Renal pelvis (tissue), 4 donors: ENCODE results near the gene GBX2. TPM values are rescaled to one million over a fixed set of nuclear protein-coding genes. Genes with fewer than 3 reads are reported as not detected.
A peak's percentile ranks its signal among the peaks of the same experiment; 100 is the strongest.
"Not testable (repeated sequence)": the region's sequence is repeated elsewhere in the genome, so short reads cannot be mapped to it uniquely, and the experiment has no call there.

ENCODE experiments used
- DNase-seq: peaks from one replicate; pipeline ENCODE4 v3.0.0-alpha.2; 2013
- polyA plus RNA-seq, 3 donors: library from polyadenylated mRNA; unstranded; fragments of 120-200 nt; gene quantifications; one replicate each; pipeline ENCODE4 v1.2.1, GENCODE V29; 2013; ENCODE audit not compliant: insufficient read length in 3 of 3

GBX2 gene
- polyA plus RNA-seq, 3 donors = 0.39 to 0.61 (median 0.44) TPM

GRCh38 chr2:236156095-236156859 is 11.9 kb downstream of the GBX2 start:
- DNase-seq = no peak

GRCh38 chr2:236155406-236155805 is 12.8 kb downstream of the GBX2 start:
- DNase-seq = no peak

- DNase-seq = no peak
Observed at GRCh38 chr2:236146436-236146835, 21.8 kb downstream of the GBX2 start.

GRCh38 chr2:236143811-236144210 is 24.4 kb downstream of the GBX2 start:
- DNase-seq = no peak

GRCh38 chr2:236141616-236142015 is 26.6 kb downstream of the GBX2 start:
- not testable (repeated sequence) for DNase-seq

GRCh38 chr2:236137066-236137465 is 31.1 kb downstream of the GBX2 start:
- no peak for DNase-seq

- no peak for DNase-seq
Observed at GRCh38 chr2:236136538-236136937, 31.6 kb downstream of the GBX2 start.

GRCh38 chr2:236133410-236134012 is 34.7 kb downstream of the GBX2 start:
- no peak for DNase-seq

GRCh38 chr2:236131073-236131692 is 37.0 kb downstream of the GBX2 start:
- DNase-seq = no peak

- DNase-seq = no peak
Observed at GRCh38 chr2:236130349-236130998, 37.7 kb downstream of the GBX2 start.

GRCh38 chr2:236129935-236130334 is 38.3 kb downstream of the GBX2 start:
- no peak for DNase-seq

- DNase-seq = no peak
Observed at GRCh38 chr2:236128321-236128720, 39.9 kb downstream of the GBX2 start.

- no peak for DNase-seq
Observed at GRCh38 chr2:236127010-236127409, 41.2 kb downstream of the GBX2 start.

GRCh38 chr2:236125541-236125940 is 42.6 kb downstream of the GBX2 start:
- DNase-seq = no peak

GRCh38 chr2:236124182-236124893 is 43.8 kb downstream of the GBX2 start:
- DNase-seq = no peak

GRCh38 chr2:236123716-236124115 is 44.5 kb downstream of the GBX2 start:
- DNase-seq = no peak

- peak; percentile 52 for DNase-seq
Observed at GRCh38 chr2:236122236-236122635, 46.0 kb downstream of the GBX2 start.

- no peak for DNase-seq
Observed at GRCh38 chr2:236121546-236121945, 46.6 kb downstream of the GBX2 start.

GRCh38 chr2:236120829-236121228 is 47.4 kb downstream of the GBX2 start:
- DNase-seq = no peak

- DNase-seq = no peak
Observed at GRCh38 chr2:236120141-236120601, 48.0 kb downstream of the GBX2 start.

GRCh38 chr2:236119476-236119875 is 48.7 kb downstream of the GBX2 start:
- DNase-seq = no peak

GRCh38 chr2:236119003-236119402 is 49.2 kb downstream of the GBX2 start:
- no peak for DNase-seq
